OCI-LY7 (cell line): Measurements from ENCODE around the gene TGM3. TPM values are rescaled to one million over a fixed set of nuclear protein-coding genes. Genes with fewer than 3 reads are reported as not detected.

Experiments
- BruUV-seq: library from RNA; stranded (reverse); fragments of 400-500 nt; replicated peaks from 2 replicates; lab custom pipeline; 2021; lab: Mats Ljungman, UMichigan
- CTCF ChIA-PET: fragments of 300-600 bp; sonication (Branson Sonifier 250); formaldehyde crosslinking; loops from one replicate; lab custom pipeline; 2022; ENCODE audit warnings: antibody characterized with exemption; ENCODE audit not compliant: unreplicated experiment; lab: Charles Lee
- POLR2A ChIA-PET: fragments of 300-600 bp; sonication (Branson Sonifier 250); formaldehyde crosslinking; loops from one replicate; lab custom pipeline; 2022; ENCODE audit warnings: antibody characterized with exemption; lab: Charles Lee
- DNase-seq: peaks from one replicate; pipeline ENCODE4 v3.0.0-alpha.2; 2015; ENCODE audit warnings: low spot score
- H2AFZ ChIP-seq: fragments of 200-600 bp; sonication (generic), shearing (Covaris generic); 2 replicates; pipeline ENCODE4 v1.6.1; 2014; ENCODE audit warnings: mild to moderate bottlenecking, antibody characterized with exemption, low read length, moderate library complexity
- H3K27ac ChIP-seq: fragments of 200-600 bp; sonication (generic); 2 replicates; pipeline ENCODE4 v1.5.1; 2014; ENCODE audit warnings: mixed run types, low read depth, mild to moderate bottlenecking, moderate library complexity, low read length, inconsistent platforms; ENCODE audit not compliant: poor library complexity, severe bottlenecking
- H3K36me3 ChIP-seq: fragments of 200-600 bp; sonication (generic); 2 replicates; pipeline ENCODE4 v1.6.1; 2014; ENCODE audit warnings: mild to moderate bottlenecking, antibody characterized with exemption, low read length, moderate library complexity, mixed read lengths; ENCODE audit not compliant: insufficient read depth
- H3K4me1 ChIP-seq: fragments of 200-600 bp; sonication (generic); 2 replicates; pipeline ENCODE4 v1.5.1; 2014; ENCODE audit warnings: mild to moderate bottlenecking, low read length; ENCODE audit not compliant: insufficient read depth, poor library complexity, severe bottlenecking
- H3K4me2 ChIP-seq: fragments of 200-600 bp; sonication (generic); 2 replicates; pipeline ENCODE4 v1.6.1; 2014; ENCODE audit warnings: mild to moderate bottlenecking, low read length
- H3K4me3 ChIP-seq: fragments of 200-600 bp; sonication (generic); 2 replicates; pipeline ENCODE4 v1.5.1; 2014; ENCODE audit warnings: mild to moderate bottlenecking, low read depth, low read length; ENCODE audit not compliant: poor library complexity, severe bottlenecking
- H3K79me2 ChIP-seq: fragments of 200-600 bp; sonication (generic); 2 replicates; pipeline ENCODE4 v1.6.1; 2016; ENCODE audit warnings: low read depth, mild to moderate bottlenecking, low read length, moderate library complexity, mixed read lengths; ENCODE audit not compliant: insufficient read depth
- H3K9me2 ChIP-seq: fragments of 200-600 bp; sonication (generic); 2 replicates; pipeline ENCODE4 v1.6.1; 2016; ENCODE audit warnings: mild to moderate bottlenecking, low read length, mixed read lengths; ENCODE audit not compliant: insufficient read depth
- H3K9me3 ChIP-seq: fragments of 200-600 bp; sonication (generic); 2 replicates; pipeline ENCODE4 v1.6.1; 2014; ENCODE audit warnings: mild to moderate bottlenecking, mixed run types, low read length, mixed read lengths
- H4K20me1 ChIP-seq: fragments of 200-600 bp; sonication (generic); 2 replicates; pipeline ENCODE4 v1.6.1; 2014; ENCODE audit warnings: mild to moderate bottlenecking, antibody characterized with exemption, low read length, moderate library complexity, mixed read lengths; ENCODE audit not compliant: insufficient read depth
- EZH2phosphoT487 ChIP-seq: fragments of 200-600 bp; sonication (generic); IDR thresholded peaks from 2 replicates; pipeline ENCODE4 v1.6.1; 2018; ENCODE audit warnings: low read depth, borderline replicate concordance, mild to moderate bottlenecking, mixed run types, antibody characterized with exemption, low read length, moderate library complexity, mixed read lengths
- intact Hi-C: fragments of 100-400 bp; cut with micrococcal nuclease; formaldehyde crosslinking; loops from one replicate; pipeline ENCODE4 v1.10.0; 2022; ENCODE audit not compliant: unreplicated experiment
- total RNA-seq, 2 experiments: library from RNA; depleted of rRNA in 1 of 2; stranded (reverse); fragments of >200 nt in 1 of 2; shearing (Covaris generic) in 1 of 2; gene quantifications; 2 replicates each; pipeline ENCODE4 v1.2.3, GENCODE V29; 2014 to 2022
- TF ChIP-seq, protein P1 (sequence below): fragments of 200-600 bp; sonication (generic); conservative IDR thresholded peaks from 2 replicates; pipeline ENCODE4 v1.5.1; 2014; ENCODE audit warnings: mild to moderate bottlenecking, antibody characterized with exemption, low read length, moderate library complexity, mixed read lengths

Gene TGM3
- total RNA-seq, 2 experiments from 2014 or later, result not detected

DNA sequence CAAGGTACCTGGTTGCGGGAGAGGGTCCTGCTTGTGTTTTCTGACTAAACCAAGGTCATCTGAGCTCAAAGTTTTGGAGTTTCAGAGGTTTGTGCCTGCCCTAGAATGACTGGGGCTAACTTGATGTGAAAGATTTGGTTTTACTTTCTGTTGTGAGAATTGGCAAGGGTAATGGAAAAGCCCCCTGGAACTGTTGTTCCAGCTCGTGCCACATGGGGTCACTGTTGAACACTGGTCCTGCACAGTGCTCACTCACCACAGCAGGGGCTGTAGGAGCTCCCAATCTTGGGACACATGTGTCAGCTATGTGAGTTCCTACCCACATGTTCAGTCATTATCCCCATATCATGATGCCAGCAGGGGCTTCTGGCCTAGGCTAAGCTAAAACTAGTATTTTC, 91.4 kb downstream of the TGM3 start:
- CTCF ChIA-PET, result interaction anchor here (0.6 to 1.3 kb wide), 4 partner anchors 8 to 1215 kb away, joined by 3 to 4 read pairs (median 3); no protein-coding TSS in a partner anchor
- TF ChIP-seq EZH2phosphoT487, result no peak
- TF ChIP-seq, protein P1, sequence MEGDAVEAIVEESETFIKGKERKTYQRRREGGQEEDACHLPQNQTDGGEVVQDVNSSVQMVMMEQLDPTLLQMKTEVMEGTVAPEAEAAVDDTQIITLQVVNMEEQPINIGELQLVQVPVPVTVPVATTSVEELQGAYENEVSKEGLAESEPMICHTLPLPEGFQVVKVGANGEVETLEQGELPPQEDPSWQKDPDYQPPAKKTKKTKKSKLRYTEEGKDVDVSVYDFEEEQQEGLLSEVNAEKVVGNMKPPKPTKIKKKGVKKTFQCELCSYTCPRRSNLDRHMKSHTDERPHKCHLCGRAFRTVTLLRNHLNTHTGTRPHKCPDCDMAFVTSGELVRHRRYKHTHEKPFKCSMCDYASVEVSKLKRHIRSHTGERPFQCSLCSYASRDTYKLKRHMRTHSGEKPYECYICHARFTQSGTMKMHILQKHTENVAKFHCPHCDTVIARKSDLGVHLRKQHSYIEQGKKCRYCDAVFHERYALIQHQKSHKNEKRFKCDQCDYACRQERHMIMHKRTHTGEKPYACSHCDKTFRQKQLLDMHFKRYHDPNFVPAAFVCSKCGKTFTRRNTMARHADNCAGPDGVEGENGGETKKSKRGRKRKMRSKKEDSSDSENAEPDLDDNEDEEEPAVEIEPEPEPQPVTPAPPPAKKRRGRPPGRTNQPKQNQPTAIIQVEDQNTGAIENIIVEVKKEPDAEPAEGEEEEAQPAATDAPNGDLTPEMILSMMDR, result peak; percentile 85
- Histone ChIP-seq H2AFZ (peak overlapping the region; percentile 71; the same call in 1 of the 2 replicates), H3K9me2 (no peaks in the 10 kb centered on the region), H3K36me3 (no peaks in the 10 kb centered on the region), H3K4me2 (peak overlapping the region; percentile 60), H3K27ac (no peak overlapping the region), H3K4me3 (peak overlapping the region; percentile 34), H4K20me1 (no peaks in the 10 kb centered on the region), H3K79me2 (no peaks in the 10 kb centered on the region), H3K9me3 (no peaks in the 10 kb centered on the region; the same call in 1 of the 2 replicates), H3K4me1 (no peaks in the 10 kb centered on the region)
- POLR2A ChIA-PET, result interaction anchor here (1.2 kb wide), 1 partner anchor 13 kb away, joined by 5 read pairs; no protein-coding TSS in a partner anchor
- DNase-seq, result peak; percentile 66
- intact Hi-C loops, result loop anchor here (1.0 to 10.0 kb wide), 2 partner anchors 65 to 258 kb away; no protein-coding TSS in a partner anchor
- no TSS peak for BruUV-seq

DNA sequence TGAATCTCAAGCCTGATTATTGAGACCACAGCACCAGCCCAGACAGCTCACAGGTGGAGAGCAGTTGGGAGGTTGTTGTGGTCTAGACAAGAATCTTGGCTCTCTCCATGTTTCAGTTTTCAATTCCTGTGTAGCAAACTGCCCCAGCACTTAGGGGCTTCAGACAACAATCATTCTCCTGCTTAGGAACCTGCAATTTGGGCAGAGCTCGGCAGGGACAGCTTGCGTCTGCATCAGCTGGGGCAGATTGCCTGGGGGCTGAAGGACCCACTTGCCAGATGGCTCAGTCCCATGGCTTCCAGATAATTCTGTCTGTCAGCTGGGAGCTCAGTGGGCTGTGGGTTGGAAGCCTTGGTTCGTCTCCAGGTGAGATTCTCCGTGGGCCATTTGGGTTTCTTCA, 91.8 kb downstream of the TGM3 start:
- Histone ChIP-seq H2AFZ (no peak overlapping the region), H4K20me1 (no peaks in the 10 kb centered on the region), H3K4me2 (no peak overlapping the region), H3K4me3 (no peak overlapping the region), H3K9me3 (no peaks in the 10 kb centered on the region; the same call in 1 of the 2 replicates), H3K36me3 (no peaks in the 10 kb centered on the region), H3K79me2 (no peaks in the 10 kb centered on the region), H3K27ac (no peak overlapping the region), H3K4me1 (no peaks in the 10 kb centered on the region), H3K9me2 (no peaks in the 10 kb centered on the region)
- intact Hi-C loops, result loop anchor here (1.0 to 10.0 kb wide), 2 partner anchors 65 to 257 kb away; no protein-coding TSS in a partner anchor
- TF ChIP-seq, protein P1, result peak; percentile 46; the same call in 1 of the 2 replicates
- TF ChIP-seq EZH2phosphoT487, result no peak
- no TSS peak for BruUV-seq
- no peak for DNase-seq
- ChIA-PET POLR2A (interaction anchor here (1.2 kb wide), 1 partner anchor 14 kb away, joined by 5 read pairs; no protein-coding TSS in a partner anchor), CTCF (interaction anchor here (0.6 to 1.2 kb wide), 2 partner anchors 9 to 1215 kb away, joined by 3 to 4 read pairs; no protein-coding TSS in a partner anchor)

Other genes starting within 250 kb of the TGM3 start
- gene STK35, start 194.2 kb upstream of the TGM3 start, total RNA-seq (2014; rRNA removed; shearing (Covaris generic)), result 18.7 and 22.3 TPM in 2 replicates
- 21.4 and 24.1 TPM in 2 replicates for gene STK35, start 194.2 kb upstream of the TGM3 start, total RNA-seq (2022)
- gene TGM6, start 84.9 kb downstream of the TGM3 start, total RNA-seq (2014; rRNA removed; shearing (Covaris generic)), result not detected in 2 replicates
- gene TGM6, start 84.9 kb downstream of the TGM3 start, total RNA-seq (2022), result not detected in 2 replicates
- gene SNRPB, start 174.8 kb downstream of the TGM3 start, total RNA-seq (2014; rRNA removed; shearing (Covaris generic)), result 429 and 516 TPM in 2 replicates
- gene SNRPB, start 174.8 kb downstream of the TGM3 start, total RNA-seq (2022), result 323 and 351 TPM in 2 replicates
- 7.1 and 10.1 TPM in 2 replicates for gene ZNF343, start 212.9 kb downstream of the TGM3 start, total RNA-seq (2014; rRNA removed; shearing (Covaris generic))
- gene ZNF343, start 212.9 kb downstream of the TGM3 start, total RNA-seq (2022), result 11.9 and 14.1 TPM in 2 replicates
- gene TMC2, start 240.6 kb downstream of the TGM3 start, total RNA-seq (2014; rRNA removed; shearing (Covaris generic)), result not detected in 2 replicates
- not detected in 2 replicates for gene TMC2, start 240.6 kb downstream of the TGM3 start, total RNA-seq (2022)